ENCODE results near the gene PACS1.

PACS1 gene

DNA sequence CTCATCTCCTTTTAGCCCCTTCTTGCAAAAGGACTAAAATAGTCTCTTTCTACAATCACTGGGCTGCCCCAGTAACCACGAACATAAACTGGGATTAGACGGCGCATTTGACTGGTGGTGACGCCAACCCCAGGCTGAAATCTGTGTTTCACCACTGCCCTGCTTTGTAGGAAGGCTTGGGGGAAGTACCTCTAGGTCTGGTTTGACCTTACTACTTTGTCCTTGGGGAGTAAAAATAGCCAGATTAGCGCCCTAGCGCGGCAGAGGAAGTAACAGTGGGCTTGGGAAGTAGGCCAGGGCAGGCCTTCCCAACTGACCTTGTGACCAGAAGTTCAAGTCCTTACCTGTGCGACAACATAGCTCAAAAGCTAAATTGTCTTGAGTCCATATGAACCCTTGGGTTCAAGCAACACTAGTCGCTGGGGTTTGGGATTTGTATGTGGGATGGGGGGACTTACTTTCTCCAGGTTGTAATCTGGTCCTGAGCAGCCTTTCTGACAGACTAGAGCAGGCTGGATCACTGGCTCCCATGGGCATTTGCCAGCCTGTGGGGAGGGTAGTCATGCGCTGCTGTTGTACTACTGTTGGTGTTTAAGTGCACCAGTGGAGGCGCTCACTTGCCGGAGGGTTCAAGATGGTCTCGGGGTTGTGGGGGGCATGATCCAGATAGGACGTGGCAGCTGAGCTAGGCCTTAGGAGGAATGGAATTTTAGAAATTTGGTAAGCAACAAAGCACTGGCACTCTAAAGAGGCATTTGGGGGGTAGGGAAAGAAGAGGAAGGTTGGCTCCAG lies 953 bp upstream of the PACS1 start:
- TF ChIP-seq, protein P1, sequence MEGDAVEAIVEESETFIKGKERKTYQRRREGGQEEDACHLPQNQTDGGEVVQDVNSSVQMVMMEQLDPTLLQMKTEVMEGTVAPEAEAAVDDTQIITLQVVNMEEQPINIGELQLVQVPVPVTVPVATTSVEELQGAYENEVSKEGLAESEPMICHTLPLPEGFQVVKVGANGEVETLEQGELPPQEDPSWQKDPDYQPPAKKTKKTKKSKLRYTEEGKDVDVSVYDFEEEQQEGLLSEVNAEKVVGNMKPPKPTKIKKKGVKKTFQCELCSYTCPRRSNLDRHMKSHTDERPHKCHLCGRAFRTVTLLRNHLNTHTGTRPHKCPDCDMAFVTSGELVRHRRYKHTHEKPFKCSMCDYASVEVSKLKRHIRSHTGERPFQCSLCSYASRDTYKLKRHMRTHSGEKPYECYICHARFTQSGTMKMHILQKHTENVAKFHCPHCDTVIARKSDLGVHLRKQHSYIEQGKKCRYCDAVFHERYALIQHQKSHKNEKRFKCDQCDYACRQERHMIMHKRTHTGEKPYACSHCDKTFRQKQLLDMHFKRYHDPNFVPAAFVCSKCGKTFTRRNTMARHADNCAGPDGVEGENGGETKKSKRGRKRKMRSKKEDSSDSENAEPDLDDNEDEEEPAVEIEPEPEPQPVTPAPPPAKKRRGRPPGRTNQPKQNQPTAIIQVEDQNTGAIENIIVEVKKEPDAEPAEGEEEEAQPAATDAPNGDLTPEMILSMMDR (IDR thresholded peaks at IDR 0.05; ENCODE audit: insufficient read depth, low read length, missing control alignments), result peak; percentile 23
- DNase-seq (ENCODE audit: low read depth, low spot score), result no peak
- CTCF ChIA-PET, result interaction anchor here (0.6 to 8.2 kb wide), 39 partner anchors 12 to 303 kb away, joined by 3 to 345 read pairs (median 5); partner anchors contain the start of genes BANF1, CST6, FIBP and GAL3ST3

DNA sequence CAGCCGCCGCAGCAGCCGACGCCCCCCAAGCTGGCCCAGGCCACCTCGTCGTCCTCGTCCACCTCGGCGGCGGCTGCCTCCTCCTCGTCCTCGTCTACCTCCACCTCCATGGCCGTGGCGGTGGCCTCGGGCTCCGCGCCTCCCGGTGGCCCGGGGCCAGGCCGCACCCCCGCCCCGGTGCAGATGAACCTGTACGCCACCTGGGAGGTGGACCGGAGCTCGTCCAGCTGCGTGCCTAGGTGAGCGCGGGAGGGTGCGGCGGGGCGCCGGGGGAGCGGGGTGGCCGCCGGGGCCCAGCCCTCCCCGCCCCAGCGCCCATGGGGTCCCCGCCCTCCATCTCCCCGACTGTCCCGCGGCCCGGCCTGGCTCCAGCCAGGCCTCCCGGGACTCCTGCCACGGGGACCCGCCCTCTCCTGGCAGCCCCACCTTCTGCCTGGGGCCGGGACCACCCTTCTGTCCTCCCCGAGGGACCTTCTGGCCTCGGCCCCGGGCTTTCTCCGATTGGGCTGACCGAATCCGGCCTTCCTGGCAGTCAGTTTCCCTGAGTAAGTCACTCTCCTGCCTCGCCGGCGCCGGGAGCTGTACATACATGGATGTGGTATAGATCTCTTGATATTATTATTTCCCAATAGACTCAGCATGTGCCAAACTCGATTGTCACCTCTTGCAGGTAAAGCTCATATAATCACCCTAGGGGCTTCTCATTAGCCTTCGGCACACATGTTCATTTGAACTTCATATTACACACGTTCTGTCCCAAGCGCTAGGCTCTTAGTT lies 720 bp downstream of the PACS1 start:
- POLR2A ChIA-PET, result interaction anchor here (1.0 to 1.6 kb wide), 5 partner anchors 16 to 190 kb away, joined by 3 read pairs; no protein-coding TSS in a partner anchor
- no peak for DNase-seq (ENCODE audit: low read depth, low spot score)
- CTCF ChIA-PET, result interaction anchor here (0.6 to 7.6 kb wide), 5 partner anchors 12 to 74 kb away, joined by 3 to 73 read pairs (median 6); no protein-coding TSS in a partner anchor
- TF ChIP-seq, protein P1 (IDR thresholded peaks at IDR 0.05; ENCODE audit: insufficient read depth, low read length, missing control alignments), result no peak
- H3K4me3 ChIP-seq (ENCODE audit: low read depth, low read length), result peak overlapping the region; percentile 81

More for the DNA sequence above, 953 bp upstream of the PACS1 start:
- peak overlapping the region; percentile 81 for H3K4me3 ChIP-seq (ENCODE audit: low read depth, low read length)
- POLR2A ChIA-PET, result interaction anchor here (0.6 to 1.6 kb wide), 2 partner anchors 58 to 191 kb away, joined by 3 read pairs; partner anchors contain the start of gene CST6

DNA sequence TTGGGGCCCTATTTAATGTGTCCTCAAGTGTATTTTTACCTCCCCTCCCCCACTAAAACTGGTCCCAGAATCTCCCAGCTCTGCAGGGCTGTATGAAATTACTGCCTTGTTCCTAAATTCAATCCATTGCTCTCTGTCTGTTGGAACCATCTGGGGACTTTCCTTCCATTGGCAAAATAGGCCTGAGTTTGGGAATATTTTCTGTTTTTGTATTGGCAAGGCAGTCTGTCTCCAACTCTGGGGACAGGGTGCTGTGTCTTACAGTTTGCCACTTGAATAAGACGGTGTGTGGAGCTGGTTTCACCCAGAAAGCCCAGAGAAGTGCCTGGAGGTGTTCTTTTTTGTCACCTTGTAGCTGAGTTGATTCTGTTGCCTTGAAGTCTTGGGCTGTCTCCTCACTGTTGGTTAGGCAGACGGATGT lies 1.3 kb downstream of the PACS1 start:
- DNase-seq (ENCODE audit: low read depth, low spot score), result no peak
- POLR2A ChIA-PET, result interaction anchor here (1.0 to 1.3 kb wide), 3 partner anchors 20 to 55 kb away, joined by 3 read pairs; no protein-coding TSS in a partner anchor
- TF ChIP-seq, protein P1 (IDR thresholded peaks at IDR 0.05; ENCODE audit: insufficient read depth, low read length, missing control alignments), result no peak
- peak overlapping the region; percentile 81 for H3K4me3 ChIP-seq (ENCODE audit: low read depth, low read length)
- CTCF ChIA-PET, result interaction anchor here (0.7 to 7.6 kb wide), 5 partner anchors 13 to 63 kb away, joined by 3 to 73 read pairs (median 6); no protein-coding TSS in a partner anchor

DNA sequence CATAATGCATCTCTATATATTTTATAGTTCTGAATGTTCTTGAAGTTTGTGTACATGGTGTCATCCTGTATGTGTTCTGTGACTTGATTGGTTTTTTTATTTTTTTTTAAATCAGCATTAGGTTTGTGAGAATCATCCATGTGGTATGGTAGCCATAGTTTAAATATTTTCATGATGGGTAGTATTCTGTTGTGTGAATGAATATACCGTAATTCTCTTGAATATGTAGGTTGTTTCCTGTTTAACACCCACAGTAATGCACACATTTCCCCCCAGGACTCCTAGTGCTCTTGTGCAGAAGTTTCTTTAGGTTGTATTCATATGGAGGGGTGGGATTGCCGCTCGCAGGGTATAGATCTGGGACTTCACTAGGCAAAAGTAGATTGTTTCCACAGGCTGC lies 2.0 kb downstream of the PACS1 start:
- ChIA-PET POLR2A (interaction anchor here (1.1 to 1.3 kb wide), 2 partner anchors 21 to 55 kb away, joined by 3 read pairs; no protein-coding TSS in a partner anchor), CTCF (interaction anchor here (0.7 to 7.6 kb wide), 4 partner anchors 27 to 63 kb away, joined by 3 to 73 read pairs (median 33); no protein-coding TSS in a partner anchor)
- TF ChIP-seq, protein P1 (IDR thresholded peaks at IDR 0.05; ENCODE audit: insufficient read depth, low read length, missing control alignments), result no peak
- peak overlapping the region; percentile 81 for H3K4me3 ChIP-seq (ENCODE audit: low read depth, low read length)
- DNase-seq (ENCODE audit: low read depth, low spot score), result no peak

DNA sequence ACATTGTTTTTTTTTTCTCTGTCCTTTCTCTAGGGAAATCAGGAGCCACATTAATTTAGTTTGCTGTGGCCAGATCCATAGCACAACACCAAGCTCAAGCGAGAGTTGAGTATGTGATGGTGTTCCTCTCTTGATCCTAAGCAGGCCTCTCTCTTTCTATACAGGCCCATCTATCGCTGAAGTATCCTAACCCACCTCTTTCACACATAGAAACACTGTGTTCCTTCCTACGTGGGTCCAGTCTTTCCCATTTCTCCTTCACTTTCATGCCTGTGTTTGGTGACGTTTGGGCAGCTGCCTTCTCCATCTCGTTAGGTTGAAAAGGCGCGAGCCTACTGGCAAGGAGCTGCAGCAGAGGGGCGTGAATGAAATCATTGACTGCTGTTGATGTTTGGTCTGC lies 2.4 kb downstream of the PACS1 start:
- CTCF ChIA-PET, result interaction anchor here (3.1 to 7.6 kb wide), 2 partner anchors 27 to 50 kb away, joined by 6 to 73 read pairs; no protein-coding TSS in a partner anchor

More for the DNA sequence above, 2.4 kb downstream of the PACS1 start:
- TF ChIP-seq, protein P1 (IDR thresholded peaks at IDR 0.05; ENCODE audit: insufficient read depth, low read length, missing control alignments), result no peak
- POLR2A ChIA-PET, result no interaction called here
- H3K4me3 ChIP-seq (ENCODE audit: low read depth, low read length), result no peak overlapping the region
- DNase-seq (ENCODE audit: low read depth, low spot score), result no peak
